Measurements from ENCODE around the gene GOLGA6L7.

- TF ChIP-seq POLR2A (IDR thresholded peaks at IDR 0.05) (no peak), CTCF (IDR thresholded peaks at IDR 0.05) (no peak)
Observed at GRCh38 chr15:28880680-28881079, 32.2 kb upstream of the GOLGA6L7 start.
